Endodermal cell (in vitro differentiated cells): Measurements from ENCODE around the gene NEURL3. TPM values are rescaled to one million over a fixed set of nuclear protein-coding genes. Genes with fewer than 3 reads are reported as not detected.
A peak's percentile ranks its signal among the peaks of the same experiment; 100 is the strongest.
"Not testable (repeated sequence)": the region's sequence is repeated elsewhere in the genome, so short reads cannot be mapped to it uniquely, and the experiment has no call there.

Source experiments
- DNase-seq: peaks from one replicate; pipeline ENCODE4 v3.0.0-alpha.2; 2017
- H3K27ac ChIP-seq: 2 replicates; pipeline ENCODE4 v1.5.1; 2013; ENCODE audit warnings: mild to moderate bottlenecking, low read depth, low read length, moderate library complexity
- H3K27me3 ChIP-seq: 2 replicates; pipeline ENCODE4 v1.6.1; 2013; ENCODE audit warnings: mild to moderate bottlenecking, low read length, moderate library complexity; ENCODE audit not compliant: insufficient read depth, control insufficient read depth, poor library complexity, severe bottlenecking
- H3K36me3 ChIP-seq: 2 replicates; pipeline ENCODE4 v1.7.0; 2013; ENCODE audit warnings: mild to moderate bottlenecking, low read length, moderate library complexity; ENCODE audit not compliant: control insufficient read depth, insufficient read depth
- H3K4me1 ChIP-seq: one replicate; pipeline ENCODE4 v1.7.0; 2013; ENCODE audit warnings: low read length; ENCODE audit not compliant: control insufficient read depth, insufficient read depth
- H3K4me3 ChIP-seq: 2 replicates; pipeline ENCODE4 v1.5.1; 2013; ENCODE audit warnings: mild to moderate bottlenecking, low read length, moderate library complexity
- H3K9ac ChIP-seq: 2 replicates; pipeline ENCODE4 v1.6.1; 2013; ENCODE audit warnings: mild to moderate bottlenecking, low read length, moderate library complexity; ENCODE audit not compliant: poor library complexity, severe bottlenecking; ENCODE audit errors: extremely low read depth
- H3K9me3 ChIP-seq: 2 replicates; pipeline ENCODE4 v1.6.1; 2013; ENCODE audit warnings: mild to moderate bottlenecking, low read length, moderate library complexity; ENCODE audit not compliant: control insufficient read depth
- H3K27ac Mint-ChIP-seq: 2 replicates; pipeline ENCODE4 v1.8.0; 2020; ENCODE audit warnings: mixed read lengths
- H3K27me3 Mint-ChIP-seq: 2 replicates; pipeline ENCODE4 v1.8.0; 2021; ENCODE audit warnings: mild to moderate bottlenecking, mixed read lengths; ENCODE audit not compliant: insufficient read depth
- H3K36me3 Mint-ChIP-seq: 2 replicates; pipeline ENCODE4 v1.8.0; 2020; ENCODE audit warnings: low read depth, mixed read lengths
- H3K4me1 Mint-ChIP-seq: 2 replicates; pipeline ENCODE4 v1.8.0; 2020; ENCODE audit warnings: mixed read lengths
- H3K4me3 Mint-ChIP-seq: 2 replicates; pipeline ENCODE4 v1.8.0; 2020; ENCODE audit warnings: mild to moderate bottlenecking, moderate library complexity, mixed read lengths
- H3K9me3 Mint-ChIP-seq: 2 replicates; pipeline ENCODE4 v1.8.0; 2020; ENCODE audit warnings: mild to moderate bottlenecking, mixed read lengths
- CTCF ChIP-seq: fragments of 200-600 bp; sonication (generic); conservative IDR thresholded peaks from 2 replicates; pipeline ENCODE4 v1.5.0; 2021; ENCODE audit warnings: antibody characterized with exemption, mild to moderate bottlenecking
- WGBS, 2 experiments: methylation state at CpG; one replicate each; pipeline versions ENCODE4 v1.1.5 to v1.1.7; 2013; ENCODE audit warnings: missing lambda C conversion rate in 2 of 2, mixed read lengths in 1 of 2; ENCODE audit not compliant: insufficient coverage in 1 of 2, insufficient read length in 1 of 2; 5-methylcytosine and 5-hydroxymethylcytosine counted together
- long read RNA-seq, 4 experiments: library from polyadenylated mRNA in 2 of 4; library from RNA in 1 of 4; library from capped mRNA in 1 of 4; stranded (forward) in 3 of 4; unstranded in 1 of 4; transcript quantifications; one replicate each; pipeline ENCODE4 v2.0.0, GENCODE V29; 2020 to 2021; ENCODE audit warnings: inconsistent platforms in 1 of 4
- polyA plus RNA-seq, 2 experiments: library from polyadenylated mRNA; stranded (reverse); fragments of 50-300 nt; gene quantifications; one replicate each; pipeline ENCODE4 v1.2.3, GENCODE V29; 2013
- total RNA-seq, 2 donors: library from RNA; stranded (reverse); fragmentation: NEBNext Ultra II Directional in 1 of 2; extraction: Animal tissue kit (Norgen Biotek cat#: 25700) in 1 of 2; gene quantifications; 2 replicates in 1 of 2; 3 replicates in 1 of 2; pipeline ENCODE4 v1.2.1, GENCODE V29; 2021

NEURL3 gene
- total RNA-seq: not detected
- polyA plus RNA-seq (2013, experiment 1 of 2): not detected
- polyA plus RNA-seq (2013, experiment 2 of 2): not detected
- long read RNA-seq, experiment 1: 0 reads
- long read RNA-seq, experiment 2, partial matches to known transcripts: 0 of 1 reads
- long read RNA-seq, experiment 2, other reads (novel, unspliced or antisense): 1 of 1 reads
- long read RNA-seq, experiment 3: 0 reads
- long read RNA-seq, experiment 4: 0 reads

GRCh38 chr2:96505231-96505889 is at the start of gene NEURL3:
TSS of gene NEURL3 (minus strand) at chr2:96505357. CDS start at chr2:96505286, 71 bp downstream.
- H3K4me1 ChIP-seq: peaks cover 4% of the 10 kb centered on the region
- WGBS, 2 experiments: 88 to 90% methylated on average over 8 to 9 of the region's 9 CpGs
- no peaks in the 10 kb centered on the region for H3K36me3 ChIP-seq
- H3K4me3 Mint-ChIP-seq: no peak within 1 kb of the TSS
- no peak within 1 kb of the TSS for H3K4me3 ChIP-seq
- no peak for DNase-seq
- H3K9me3 ChIP-seq: no peaks in the 10 kb centered on the region
- H3K36me3 Mint-ChIP-seq: no peaks in the 10 kb centered on the region
- peaks cover 8% of the 10 kb centered on the region for H3K4me1 Mint-ChIP-seq
- no peak within 1 kb of the TSS for H3K27ac Mint-ChIP-seq
- peaks cover 6% of the 10 kb centered on the region for H3K27me3 ChIP-seq
- H3K27ac ChIP-seq: no peak within 1 kb of the TSS
- no peak within 1 kb of the TSS for H3K9ac ChIP-seq
- peaks cover 30% of the 10 kb centered on the region for H3K27me3 Mint-ChIP-seq
- TF ChIP-seq CTCF: no peak
- no peaks in the 10 kb centered on the region for H3K9me3 Mint-ChIP-seq

- TF ChIP-seq CTCF: peak; percentile 97
- Histone ChIP-seq H3K36me3 (no peaks in the 10 kb centered on the region), H3K9ac (no peak overlapping the region), H3K4me1 (no peaks in the 10 kb centered on the region), H3K27me3 (no peaks in the 10 kb centered on the region), H3K27ac (no peak overlapping the region), H3K4me3 (no peak overlapping the region), H3K9me3 (no peaks in the 10 kb centered on the region)
- Mint-ChIP-seq H3K4me3 (no peak overlapping the region), H3K4me1 (peaks cover 6% of the 10 kb centered on the region), H3K36me3 (peaks cover 1% of the 10 kb centered on the region), H3K27me3 (peaks cover 5% of the 10 kb centered on the region), H3K9me3 (no peaks in the 10 kb centered on the region), H3K27ac (peak overlapping the region; percentile 76)
- WGBS, 2 experiments: 55 to 64% methylated on average over 24 to 35 of the region's 35 CpGs
- DNase-seq: peak; percentile 89
Observed at GRCh38 chr2:96554293-96555145, 49.4 kb upstream of the NEURL3 start.

- H3K4me3 ChIP-seq, H3K27me3 Mint-ChIP-seq, H3K4me3 Mint-ChIP-seq, H3K4me1 Mint-ChIP-seq, H3K4me1 ChIP-seq, H3K9me3 ChIP-seq, H3K36me3 Mint-ChIP-seq, H3K27ac ChIP-seq, H3K27ac Mint-ChIP-seq, DNase-seq, H3K9me3 Mint-ChIP-seq, H3K36me3 ChIP-seq, H3K27me3 ChIP-seq, H3K9ac ChIP-seq: not testable (repeated sequence)
- 57 to 76% methylated on average over 4 to 9 of the region's 9 CpGs for WGBS, 2 experiments
Observed at GRCh38 chr2:96553957-96554292, 48.8 kb upstream of the NEURL3 start.
